KMS-11 (cell line): Measurements from ENCODE around the gene RPP38.
A peak's percentile ranks its signal among the peaks of the same experiment; 100 is the strongest.

Source experiments
- H2AFZ ChIP-seq: fragments of 200-600 bp; sonication (generic); 2 replicates; pipeline ENCODE4 v1.6.1; 2016; ENCODE audit warnings: antibody characterized with exemption, mixed run types, low read depth
- H3K27ac ChIP-seq: fragments of 200-600 bp; sonication (generic); 2 replicates; pipeline ENCODE4 v1.6.1; 2016; ENCODE audit warnings: mild to moderate bottlenecking, mixed run types
- H3K27me3 ChIP-seq: fragments of 200-600 bp; sonication (generic); 2 replicates; pipeline ENCODE4 v1.6.1; 2017; ENCODE audit warnings: mild to moderate bottlenecking, low read depth, mixed run types, moderate library complexity; ENCODE audit not compliant: insufficient read depth
- H3K36me3 ChIP-seq: fragments of 200-600 bp; sonication (generic); 2 replicates; pipeline ENCODE4 v1.6.1; 2017; ENCODE audit warnings: mild to moderate bottlenecking, mixed run types; ENCODE audit not compliant: insufficient read depth
- H3K4me1 ChIP-seq: fragments of 200-600 bp; sonication (generic); 2 replicates; pipeline ENCODE4 v1.6.1; 2016; ENCODE audit warnings: mild to moderate bottlenecking, low read depth, mixed run types; ENCODE audit not compliant: poor library complexity, severe bottlenecking
- H3K4me2 ChIP-seq: fragments of 200-600 bp; sonication (generic); 2 replicates; pipeline ENCODE4 v1.7.0; 2016; ENCODE audit warnings: mild to moderate bottlenecking, mixed run types
- H3K4me3 ChIP-seq: fragments of 200-600 bp; sonication (generic); IDR thresholded peaks from 2 replicates; pipeline ENCODE4 v1.6.1; 2017; ENCODE audit warnings: low read depth, low read length, mixed read lengths; ENCODE audit not compliant: insufficient read depth
- H3K79me2 ChIP-seq: fragments of 200-600 bp; sonication (generic); 2 replicates; pipeline ENCODE4 v1.6.1; 2016; ENCODE audit warnings: low read depth, mixed run types; ENCODE audit not compliant: insufficient read depth
- H3K9ac ChIP-seq: fragments of 200-600 bp; sonication (generic); 2 replicates; pipeline ENCODE4 v1.6.1; 2016; ENCODE audit warnings: mild to moderate bottlenecking, mixed run types
- H4K20me1 ChIP-seq: fragments of 200-600 bp; sonication (generic); 2 replicates; pipeline ENCODE4 v1.6.1; 2016; ENCODE audit warnings: mild to moderate bottlenecking, mixed run types; ENCODE audit not compliant: insufficient read depth
- TF ChIP-seq, protein P1 (sequence below): fragments of 200-600 bp; sonication (generic); conservative IDR thresholded peaks from 2 replicates; pipeline ENCODE4 v1.6.1; 2017; ENCODE audit warnings: low read depth, mild to moderate bottlenecking, antibody characterized with exemption, low read length, moderate library complexity, mixed read lengths

The RPP38 gene

GRCh38 chr10:15120523-15120922 lies 23.4 kb downstream of the RPP38 start:
- H3K9ac ChIP-seq, result no peak overlapping the region
- no peaks in the 10 kb centered on the region for H3K27me3 ChIP-seq
- H4K20me1 ChIP-seq, result no peaks in the 10 kb centered on the region
- H3K36me3 ChIP-seq, result no peaks in the 10 kb centered on the region
- peaks cover 60% of the 10 kb centered on the region for H3K4me1 ChIP-seq
- no peak overlapping the region for H3K4me3 ChIP-seq
- no peak overlapping the region for H2AFZ ChIP-seq
- no peaks in the 10 kb centered on the region for H3K79me2 ChIP-seq
- TF ChIP-seq, protein P1, sequence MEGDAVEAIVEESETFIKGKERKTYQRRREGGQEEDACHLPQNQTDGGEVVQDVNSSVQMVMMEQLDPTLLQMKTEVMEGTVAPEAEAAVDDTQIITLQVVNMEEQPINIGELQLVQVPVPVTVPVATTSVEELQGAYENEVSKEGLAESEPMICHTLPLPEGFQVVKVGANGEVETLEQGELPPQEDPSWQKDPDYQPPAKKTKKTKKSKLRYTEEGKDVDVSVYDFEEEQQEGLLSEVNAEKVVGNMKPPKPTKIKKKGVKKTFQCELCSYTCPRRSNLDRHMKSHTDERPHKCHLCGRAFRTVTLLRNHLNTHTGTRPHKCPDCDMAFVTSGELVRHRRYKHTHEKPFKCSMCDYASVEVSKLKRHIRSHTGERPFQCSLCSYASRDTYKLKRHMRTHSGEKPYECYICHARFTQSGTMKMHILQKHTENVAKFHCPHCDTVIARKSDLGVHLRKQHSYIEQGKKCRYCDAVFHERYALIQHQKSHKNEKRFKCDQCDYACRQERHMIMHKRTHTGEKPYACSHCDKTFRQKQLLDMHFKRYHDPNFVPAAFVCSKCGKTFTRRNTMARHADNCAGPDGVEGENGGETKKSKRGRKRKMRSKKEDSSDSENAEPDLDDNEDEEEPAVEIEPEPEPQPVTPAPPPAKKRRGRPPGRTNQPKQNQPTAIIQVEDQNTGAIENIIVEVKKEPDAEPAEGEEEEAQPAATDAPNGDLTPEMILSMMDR, result no peak
- H3K27ac ChIP-seq, result no peak overlapping the region
- H3K4me2 ChIP-seq, result no peak overlapping the region

GRCh38 chr10:15121707-15122106 lies 24.6 kb downstream of the RPP38 start:
- H3K4me1 ChIP-seq, result peaks cover 60% of the 10 kb centered on the region
- H3K27ac ChIP-seq, result peak overlapping the region; percentile 94
- peak overlapping the region; percentile 61 for H3K4me2 ChIP-seq
- no peak overlapping the region for H3K4me3 ChIP-seq
- TF ChIP-seq, protein P1, result no peak
- H3K9ac ChIP-seq, result no peak overlapping the region
- no peaks in the 10 kb centered on the region for H3K79me2 ChIP-seq
- H2AFZ ChIP-seq, result no peak overlapping the region
- H3K36me3 ChIP-seq, result no peaks in the 10 kb centered on the region
- H3K27me3 ChIP-seq, result no peaks in the 10 kb centered on the region
- no peaks in the 10 kb centered on the region for H4K20me1 ChIP-seq

DNA sequence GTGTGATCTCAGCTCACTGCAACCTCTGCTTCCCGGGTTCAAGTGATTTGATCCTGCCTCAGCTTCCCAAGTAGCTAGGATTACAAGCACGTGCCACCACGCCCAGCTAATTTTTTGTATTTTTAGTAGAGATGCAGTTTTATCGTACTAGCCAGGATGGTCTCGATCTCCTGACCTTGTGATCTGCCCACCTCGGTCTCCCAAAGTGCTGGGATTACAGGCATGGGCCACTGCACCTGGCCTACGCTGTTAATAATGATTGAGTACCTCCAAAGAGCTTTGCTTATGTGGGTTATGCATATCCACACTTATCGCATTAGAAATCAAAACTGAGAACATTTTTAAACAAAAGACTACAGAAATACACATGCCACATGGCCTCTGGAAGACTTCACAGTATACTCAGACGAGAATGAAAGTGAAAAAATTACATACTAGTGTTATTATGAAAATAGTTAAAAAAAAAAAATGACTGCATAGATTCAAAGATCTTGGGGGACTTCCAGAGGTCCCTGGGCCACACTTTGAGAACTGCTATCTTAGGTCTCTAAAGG lies 25.4 kb downstream of the RPP38 start:
- peak overlapping the region; percentile 94 for H3K27ac ChIP-seq
- H3K9ac ChIP-seq, result peak overlapping the region; percentile 68
- H3K36me3 ChIP-seq, result no peaks in the 10 kb centered on the region
- TF ChIP-seq, protein P1, result no peak
- H3K4me1 ChIP-seq, result peaks cover 58% of the 10 kb centered on the region
- no peaks in the 10 kb centered on the region for H3K79me2 ChIP-seq
- H3K27me3 ChIP-seq, result no peaks in the 10 kb centered on the region
- peak overlapping the region; percentile 61 for H3K4me2 ChIP-seq
- H4K20me1 ChIP-seq, result no peaks in the 10 kb centered on the region
- H3K4me3 ChIP-seq, result no peak overlapping the region
- H2AFZ ChIP-seq, result peak overlapping the region; percentile 11

- Histone ChIP-seq H4K20me1 (no peaks in the 10 kb centered on the region), H3K79me2 (no peaks in the 10 kb centered on the region), H3K4me3 (no peak overlapping the region), H3K36me3 (no peaks in the 10 kb centered on the region), H3K27me3 (no peaks in the 10 kb centered on the region), H3K27ac (peak overlapping the region; percentile 94; the same call in 1 of the 2 replicates), H3K9ac (peak overlapping the region; percentile 68; the same call in 1 of the 2 replicates), H3K4me2 (peak overlapping the region; percentile 61; the same call in 1 of the 2 replicates), H2AFZ (no peak overlapping the region), H3K4me1 (peaks cover 46% of the 10 kb centered on the region)
- TF ChIP-seq, protein P1, result no peak
These were observed 26.6 kb downstream of the RPP38 start for GRCh38 chr10:15123749-15124184.
